Gastrocnemius medialis (tissue), 4 donors: ENCODE data around the gene SKI.

Experiments used
- CTCF ChIP-seq, 5 experiments: fragments of 450-650 bp in 3 of 5; fragments of 200-600 bp in 2 of 5; sonication (generic) in 2 of 5; IDR thresholded peaks in 4 of 5; conservative IDR thresholded peaks in 1 of 5; 1 replicate in 4 of 5; 2 replicates in 1 of 5; pipeline ENCODE4 v1.5.1; 2016 to 2019; ENCODE audit warnings: antibody characterized with exemption in 5 of 5, mild to moderate bottlenecking in 3 of 5, moderate library complexity in 3 of 5
- POLR2A ChIP-seq, 2 donors: fragments of 450-650 bp; IDR thresholded peaks; one replicate each; pipeline ENCODE4 v1.6.1; 2017; ENCODE audit warnings: antibody characterized with exemption in 2 of 2, mild to moderate bottlenecking in 2 of 2, moderate library complexity in 2 of 2

- TF ChIP-seq CTCF (IDR thresholded peaks at IDR 0.05 in 4 of 5, conservative IDR thresholded peaks at IDR 0.05 in 1 of 5) (no peak), POLR2A (IDR thresholded peaks at IDR 0.05) (no peak)
Measured at GRCh38 chr1:2260917-2261316, 32.8 kb downstream of the SKI start.
